ENCODE measurements around the gene PNMA5. TPM values are rescaled to one million over a fixed set of nuclear protein-coding genes. Genes with fewer than 3 reads are reported as not detected.

Gene PNMA5
- total and polyA plus RNA-seq, 2 of the 8 experiments (the other 6 are each of a cell fraction or from before 2014, with no cell fraction given), result 0.11 TPM

- Histone ChIP-seq H2BK15ac (ENCODE audit: low read length) (no peak overlapping the region), H3K27ac (ENCODE audit: low read depth, low read length) (no peak overlapping the region), H4K8ac (ENCODE audit: extremely low read depth, insufficient read depth, low read length) (peak overlapping the region; percentile 38; the same call in 1 of the 2 replicates), H2BK12ac (ENCODE audit: low read depth, low read length) (no peak overlapping the region), H3K27me3 (replicated peaks in 1 of 4; ENCODE audit: control insufficient read depth in 3 of 4, extremely low read depth in 1 of 4, insufficient read depth in 3 of 4, low read length in 3 of 4) (no peaks in the 10 kb centered on the region), H3K4me3 (ENCODE audit: extremely low read depth in 1 of 4, insufficient read depth in 2 of 4, low read depth in 3 of 4, low read length in 4 of 4) (no peak overlapping the region), H3K4me2 (ENCODE audit: insufficient read depth in 1 of 2, low read depth in 2 of 2, low read length in 2 of 2) (peak overlapping the region in 1 of 2 experiments; percentile 27; a peak in 2 of 4 replicates), H4K91ac (replicated peaks; ENCODE audit: insufficient read length, low read length) (no peak overlapping the region), H4K20me1 (replicated peaks in 1 of 2; ENCODE audit: control insufficient read depth in 1 of 2, insufficient read depth in 2 of 2, low read length in 2 of 2) (no peaks in the 10 kb centered on the region), H2BK5ac (ENCODE audit: low read depth, low read length) (no peak overlapping the region), H2AK5ac (ENCODE audit: low read depth, low read length) (no peak overlapping the region), H3K9me3 (ENCODE audit: insufficient read depth in 2 of 2, low read depth in 1 of 2, low read length in 1 of 2) (no peaks in the 10 kb centered on the region), H3K36me3 (ENCODE audit: control insufficient read depth in 2 of 4, insufficient read depth in 4 of 4, low read length in 3 of 4) (no peaks in the 10 kb centered on the region), H3K79me1 (ENCODE audit: low read depth, low read length) (no peaks in the 10 kb centered on the region), H3K23me2 (ENCODE audit: low read depth, low read length) (0 out of 2 replicates have a peak, but pooled peaks cover 2% of the 10 kb centered on the region), H3K4me1 (replicated peaks in 1 of 4; ENCODE audit: control insufficient read depth in 3 of 4, insufficient read depth in 4 of 4, low read length in 3 of 4) (peaks cover 0 to 8% (median 0%) of the 10 kb centered on the region in 4 experiments; a peak in 1 of 7 replicates), H3K23ac (ENCODE audit: insufficient read length) (no peak overlapping the region), H3K18ac (ENCODE audit: extremely low read depth, low read length) (no peak overlapping the region), H3K56ac (replicated peaks; ENCODE audit: insufficient read length, low read depth, low read length) (no peak overlapping the region), H4K5ac (ENCODE audit: insufficient read length, low read depth, low read length) (no peak overlapping the region), H3K79me2 (ENCODE audit: control insufficient read depth in 1 of 2, insufficient read depth in 2 of 2, low read length in 2 of 2) (no peaks in the 10 kb centered on the region), H2BK120ac (replicated peaks; ENCODE audit: low read depth, low read length) (no peak overlapping the region), H3K9ac (replicated peaks in 1 of 4; ENCODE audit: extremely low read depth in 1 of 4, low read depth in 3 of 4, low read length in 3 of 4) (no peak overlapping the region), H2BK20ac (ENCODE audit: low read length) (no peak overlapping the region), H3K14ac (ENCODE audit: insufficient read length) (no peak overlapping the region), H3K4ac (replicated peaks; ENCODE audit: insufficient read length, low read depth, low read length) (no peak overlapping the region), H2AFZ (ENCODE audit: low read length) (peak overlapping the region; percentile 44; the same call in 1 of the 2 replicates)
- FAIRE-seq, result peak; percentile 57
- no peak for DNase-seq (ENCODE audit: low read depth in 1 of 2, low spot score in 2 of 2)
- no peak for TF ChIP-seq TAF7 (optimal IDR thresholded peaks at IDR 0.05; ENCODE audit: borderline replicate concordance, low read depth, low read length)
- TF ChIP-seq GABPA (IDR thresholded peaks at IDR 0.05; ENCODE audit: borderline replicate concordance, insufficient read depth, low read length), result no peak
- no peak for TF ChIP-seq HDAC6 (IDR thresholded peaks at IDR 0.05; ENCODE audit: low read depth, low read length)
- WGBS, 2 experiments (ENCODE audit: extremely low coverage in 1 of 2, insufficient coverage in 1 of 2, insufficient read length in 1 of 2, insufficient replicate concordance in 2 of 2, low coverage in 1 of 2, low lambda C conversion rate in 2 of 2, missing lambda C conversion rate in 1 of 2), result 71% methylated on average over 4 of the region's 4 CpGs; no CpG with 5 or more reads in 1 of the 2 experiments
- CTCF ChIA-PET (ENCODE audit: partially characterized antibody), result no interaction called here
- POLR2A ChIA-PET (ENCODE audit: partially characterized antibody), result no interaction called here
These were observed 1.8 kb downstream of the PNMA5 start for GRCh38 chrX:152992115-152992514.
